GM12878 (cell line): ENCODE results near the gene ALAS1. TPM values are rescaled to one million over a fixed set of nuclear protein-coding genes. Genes with fewer than 3 reads are reported as not detected.
A peak's percentile ranks its signal among the peaks of the same experiment; 100 is the strongest.

Experiments
- ATAC-seq: fragments of 200-7000 bp; cut with Tn5 transposase; 3 replicates; pipeline ENCODE4 v1.9.1; 2020; ENCODE audit warnings: mild to moderate bottlenecking, moderate library complexity
- BruUV-seq: library from RNA; stranded (reverse); fragments of 400-500 nt; replicated peaks from 2 replicates; lab custom pipeline; 2021; lab: Mats Ljungman, UMichigan
- CTCF ChIA-PET: fragments of 300-600 bp; sonication (Branson Sonifier 250); formaldehyde crosslinking; extraction: SDS; loops from one replicate; lab custom pipeline; 2021; ENCODE audit warnings: inconsistent platforms; lab: Yijun Ruan, JAX
- POLR2A ChIA-PET: fragments of 350-600 bp; formaldehyde crosslinking; extraction: SDS; loops from one replicate; lab custom pipeline; 2021; ENCODE audit warnings: inconsistent platforms; lab: Charles Lee
- RAD21 ChIA-PET: fragments of 300-600 bp; sonication (Branson Sonifier 250); formaldehyde crosslinking; loops from one replicate; lab custom pipeline; 2023; ENCODE audit warnings: antibody characterized with exemption; ENCODE audit not compliant: unreplicated experiment; lab: Charles Lee
- SMC1A ChIA-PET: fragments of 300-600 bp; sonication (Branson Sonifier 250); formaldehyde crosslinking; loops from one replicate; lab custom pipeline; 2023; ENCODE audit not compliant: unreplicated experiment, uncharacterized antibody; lab: Charles Lee
- DNase-seq: peaks from one replicate; pipeline ENCODE4 v3.0.0-alpha.2; 2011; ENCODE audit warnings: low read depth, low spot score
- FAIRE-seq: peaks from 3 replicates; lab custom pipeline; 2011; peaks lifted over from hg19 to GRCh38; lab: Jason Lieb, UNC
- H2AFZ ChIP-seq: 2 replicates; pipeline ENCODE4 v1.6.0; 2011; ENCODE audit warnings: low read depth, low read length, control low read depth; ENCODE audit not compliant: control insufficient read depth
- H3K27ac ChIP-seq: 2 replicates; pipeline ENCODE4 v1.5.1; 2011; ENCODE audit warnings: control low read depth; ENCODE audit not compliant: control insufficient read depth, insufficient read depth
- H3K27me3 ChIP-seq, 2 experiments: replicated peaks in 1 of 2; 2 replicates each; pipeline versions ENCODE4 v1.6.0 to v1.6.1; 2011; ENCODE audit warnings: low read length in 1 of 2; ENCODE audit not compliant: control insufficient read depth in 2 of 2, insufficient read depth in 2 of 2
- H3K36me3 ChIP-seq, 2 experiments: 2 replicates each; pipeline ENCODE4 v1.5.1; 2011; ENCODE audit warnings: low read length in 1 of 2; ENCODE audit not compliant: control insufficient read depth in 2 of 2, insufficient read depth in 2 of 2
- H3K4me1 ChIP-seq: 2 replicates; pipeline ENCODE4 v1.6.1; 2011; ENCODE audit warnings: mild to moderate bottlenecking, low read length, moderate library complexity, mixed read lengths; ENCODE audit not compliant: control insufficient read depth, insufficient read depth
- H3K4me2 ChIP-seq: 2 replicates; pipeline ENCODE4 v1.6.0; 2011; ENCODE audit warnings: control low read depth; ENCODE audit not compliant: control insufficient read depth, insufficient read depth
- H3K4me3 ChIP-seq: fragments of 200-600 bp; sonication (generic); 2 replicates; pipeline ENCODE4 v1.5.1; 2016
- H3K79me2 ChIP-seq: 2 replicates; pipeline ENCODE4 v1.6.0; 2011; ENCODE audit warnings: low read length; ENCODE audit not compliant: control insufficient read depth, insufficient read depth
- H3K9ac ChIP-seq: 2 replicates; pipeline ENCODE4 v1.8.0; 2011; ENCODE audit warnings: low read length, control low read depth, mixed read lengths; ENCODE audit not compliant: control insufficient read depth, insufficient read depth
- H3K9me3 ChIP-seq: replicated peaks from 3 replicates; pipeline ENCODE4 v1.5.1; 2011; ENCODE audit warnings: mild to moderate bottlenecking, low read length; ENCODE audit not compliant: control insufficient read depth, insufficient read depth
- H4K20me1 ChIP-seq: 2 replicates; pipeline ENCODE4 v1.6.0; 2011; ENCODE audit not compliant: control insufficient read depth, insufficient read depth
- BHLHE40 ChIP-seq, 2 experiments: fragments of 450-650 bp in 1 of 2; IDR thresholded peaks; 2 replicates each; pipeline ENCODE4 v1.6.1; 2011 to 2017; ENCODE audit warnings: low read depth in 2 of 2, borderline replicate concordance in 1 of 2, improper control_type of control experiment in 1 of 2, low read length in 1 of 2, mild to moderate bottlenecking in 1 of 2
- BRCA1 ChIP-seq: IDR thresholded peaks from 2 replicates; pipeline ENCODE4 v1.6.1; 2011; ENCODE audit warnings: low read depth, low read length, improper control_type of control experiment
- CHD1 ChIP-seq: IDR thresholded peaks from 2 replicates; pipeline ENCODE4 v1.6.1; 2012; ENCODE audit warnings: low read depth, low read length, improper control_type of control experiment
- CHD4 ChIP-seq: fragments of 200-600 bp; sonication (generic); IDR thresholded peaks from 2 replicates; pipeline ENCODE4 v1.6.1; 2016; ENCODE audit warnings: mild to moderate bottlenecking
- DPF2 ChIP-seq: fragments of 450-650 bp; IDR thresholded peaks from 2 replicates; pipeline ENCODE4 v1.6.1; 2017; ENCODE audit warnings: mild to moderate bottlenecking
- E2F4 ChIP-seq: IDR thresholded peaks from 2 replicates; pipeline ENCODE4 v1.6.1; 2012; ENCODE audit warnings: low read depth, low read length, improper control_type of control experiment
- EGR1 ChIP-seq, 2 experiments: IDR thresholded peaks; 1 replicate in 1 of 2; 2 replicates in 1 of 2; pipeline ENCODE4 v1.6.1; 2011 to 2012; ENCODE audit warnings: low read depth in 2 of 2, low read length in 2 of 2, borderline replicate concordance in 1 of 2, mild to moderate bottlenecking in 1 of 2, moderate library complexity in 1 of 2
- IKZF1 ChIP-seq: fragments of 450-650 bp; conservative IDR thresholded peaks from 2 replicates; pipeline ENCODE4 v1.6.1; 2017; ENCODE audit warnings: antibody characterized with exemption, mild to moderate bottlenecking
- JUND ChIP-seq: IDR thresholded peaks from 2 replicates; pipeline ENCODE4 v1.6.1; 2012; ENCODE audit warnings: low read depth, mild to moderate bottlenecking, low read length, improper control_type of control experiment, moderate library complexity
- KLF5 ChIP-seq: fragments of 450-650 bp; IDR thresholded peaks from 2 replicates; pipeline ENCODE4 v1.6.1; 2014; ENCODE audit warnings: mild to moderate bottlenecking; ENCODE audit not compliant: partially characterized antibody
- LARP7 ChIP-seq: fragments of 450-650 bp; IDR thresholded peaks from 2 replicates; pipeline ENCODE4 v1.6.1; 2017; ENCODE audit warnings: mild to moderate bottlenecking
- MAX ChIP-seq: IDR thresholded peaks from 2 replicates; pipeline ENCODE4 v1.6.1; 2012; ENCODE audit warnings: low read depth, low read length, improper control_type of control experiment
- MEF2B ChIP-seq: fragments of 450-650 bp; IDR thresholded peaks from 2 replicates; pipeline ENCODE4 v1.6.1; 2018; ENCODE audit warnings: mild to moderate bottlenecking, moderate library complexity; ENCODE audit not compliant: partially characterized antibody, poor library complexity, severe bottlenecking
- NKRF ChIP-seq: fragments of 450-650 bp; conservative IDR thresholded peaks from 2 replicates; pipeline ENCODE4 v1.6.1; 2017; ENCODE audit warnings: mild to moderate bottlenecking, moderate library complexity
- NR2F1 ChIP-seq: fragments of 450-650 bp; conservative IDR thresholded peaks from 2 replicates; pipeline ENCODE4 v1.6.1; 2017; ENCODE audit warnings: mild to moderate bottlenecking
- POLR2AphosphoS2 ChIP-seq: IDR thresholded peaks from 2 replicates; pipeline ENCODE4 v1.6.1; 2011; ENCODE audit warnings: low read depth, mild to moderate bottlenecking, low read length, improper control_type of control experiment, moderate library complexity
- TAF1 ChIP-seq: IDR thresholded peaks from 2 replicates; pipeline ENCODE4 v1.6.1; 2011; ENCODE audit warnings: mild to moderate bottlenecking, low read depth, low read length, borderline replicate concordance
- TCF3 ChIP-seq: IDR thresholded peaks from 2 replicates; pipeline ENCODE4 v1.6.1; 2012; ENCODE audit warnings: low read depth, mild to moderate bottlenecking, low read length, borderline replicate concordance; ENCODE audit not compliant: insufficient read depth
- ZZZ3 ChIP-seq: IDR thresholded peaks from 2 replicates; pipeline ENCODE4 v1.6.1; 2011; ENCODE audit warnings: low read depth; ENCODE audit not compliant: control insufficient read depth, insufficient read length
- WGBS: methylation state at CpG from one replicate; pipeline ENCODE4 v1.1.6; 2016; ENCODE audit warnings: low lambda C conversion rate; ENCODE audit not compliant: insufficient replicate concordance, insufficient coverage; ENCODE audit errors: missing lambda C conversion rate; 5-methylcytosine and 5-hydroxymethylcytosine counted together
- in situ Hi-C: fragments of 300-500 bp; cut with MboI; formaldehyde crosslinking; loops from 9 replicates; pipeline ENCODE4 v1.14.3; 2018; ENCODE audit warnings: mixed read lengths
- intact Hi-C: fragments of 100-400 bp; cut with micrococcal nuclease; formaldehyde crosslinking; loops from one replicate; pipeline ENCODE4 v1.14.2; 2022; ENCODE audit not compliant: unreplicated experiment
- polyA plus RNA-seq, 11 experiments: library from polyadenylated mRNA; depleted of rRNA in 4 of 11; unstranded in 6 of 11; stranded (reverse) in 5 of 11; fragments of >200 nt; fragmentation: Nextera tagmentation in 4 of 11; fragmentation: Illumina TruSeq in 1 of 11; extraction: Ambion mirVana in 4 of 11; extraction: Trizol in 1 of 11; gene quantifications; 1 replicate in 1 of 11; 2 replicates in 10 of 11; pipeline versions ENCODE4 v1.2.1 to v1.2.3, GENCODE V29; 2011 to 2016; ENCODE audit warnings: inconsistent platforms in 2 of 11, missing spikeins in 2 of 11, low read depth in 1 of 11
- total RNA-seq, 4 experiments: library from RNA; depleted of rRNA in 3 of 4; stranded (reverse); fragments of >200 nt in 3 of 4; fragmentation: Illumina TruSeq in 1 of 4; extraction: Trizol in 1 of 4; gene quantifications; 2 replicates each; pipeline versions ENCODE4 v1.2.1 to v1.2.3, GENCODE V29; 2013 to 2021

ALAS1 gene
- total and polyA plus RNA-seq, 10 of the 15 experiments (the other 5 are each of a cell fraction or from before 2014, with no cell fraction given): 69.9 to 115 (median 94.1) TPM

- Histone ChIP-seq H3K27me3 (no peaks in the 10 kb centered on the region), H2AFZ (peak within 1 kb of the TSS; percentile 86), H4K20me1 (no peaks in the 10 kb centered on the region), H3K4me3 (peak within 1 kb of the TSS; percentile 93), H3K4me1 (peaks cover 40% of the 10 kb centered on the region), H3K9ac (peak within 1 kb of the TSS; percentile 87), H3K9me3 (no peaks in the 10 kb centered on the region; the same call in 2 of the 3 replicates), H3K4me2 (peak within 1 kb of the TSS; percentile 86), H3K36me3 (peaks cover 0 to 4% of the 10 kb centered on the region in 2 experiments; a peak in 2 of 4 replicates), H3K79me2 (peaks cover 39% of the 10 kb centered on the region), H3K27ac (peak within 1 kb of the TSS; percentile 88)
- ChIA-PET SMC1A (interaction anchor here (1.0 to 3.5 kb wide), 6 partner anchors 13 to 99 kb away, joined by 3 to 25 read pairs (median 6); partner anchors contain the start of gene TLR9), RAD21 (interaction anchor here (0.6 to 2.5 kb wide), 13 partner anchors 10 to 174 kb away, joined by 3 to 36 read pairs (median 3); partner anchors contain the start of genes TLR9 and WDR82), POLR2A (interaction anchor here (1.0 to 7.2 kb wide), 9 partner anchors 10 to 50 kb away, joined by 3 to 49 read pairs (median 6); partner anchors contain the start of genes GLYCTK, TLR9 and WDR82), CTCF (interaction anchor here (0.9 to 3.8 kb wide), 8 partner anchors 13 to 116 kb away, joined by 3 to 26 read pairs (median 6); partner anchors contain the start of gene TLR9)
- under 1% methylated on average over 70 of the region's 92 CpGs for WGBS
- TSS peak; percentile 96 for BruUV-seq
- DNase-seq (no peak), ATAC-seq (peak; percentile 87), FAIRE-seq (peak; percentile 18)
- in situ Hi-C loops: no loop called here
- intact Hi-C loops: no loop called here
- TF ChIP-seq POLR2AphosphoS2 (peak; percentile 83), LARP7 (peak; percentile 97), MAX (peak; percentile 15; the same call in 1 of the 2 replicates), TAF1 (peak; percentile 59; the same call in 1 of the 2 replicates), KLF5 (peak; percentile 31), NKRF (peak; percentile 33), CHD1 (no peak), BRCA1 (no peak), E2F4 (no peak), JUND (no peak), CHD4 (no peak), TCF3 (no peak), DPF2 (peak; percentile 74; the same call in 1 of the 2 replicates), IKZF1 (peak; percentile 60), NR2F1 (peak; percentile 38; the same call in 1 of the 2 replicates), BHLHE40 (IDR thresholded peaks at IDR 0.05; ENCODE audit: borderline replicate concordance in 1 of 2, low read depth in 2 of 2, low read length in 1 of 2) (peak; percentile 33 to 88; a peak in 3 of 4 replicates), ZZZ3 (no peak), EGR1 (IDR thresholded peaks at IDR 0.05; ENCODE audit: borderline replicate concordance in 1 of 2, low read depth in 2 of 2, low read length in 2 of 2) (peak in 1 of 2 experiments; percentile 89; a peak in 2 of 3 replicates), MEF2B (peak; percentile 24)
Observed at GRCh38 chr3:52238761-52239701, 41.1 kb downstream of the ALAS1 start, which contains the start of gene TWF2. Gene TWF2, minus strand, starts transcription at chr3:52239158. Its CDS starts 142 bp downstream, at chr3:52239016.
